Peyer's patch (tissue), 4 donors: Measurements from ENCODE around the gene TAMALIN.

Source experiments
- CTCF ChIP-seq, 6 experiments: fragments of 450-650 bp in 4 of 6; fragments of 200-600 bp in 2 of 6; sonication (generic) in 1 of 6; IDR thresholded peaks; one replicate each; pipeline ENCODE4 v1.5.1; 2017 to 2019; ENCODE audit warnings: antibody characterized with exemption in 6 of 6, mild to moderate bottlenecking in 3 of 6, moderate library complexity in 1 of 6
- POLR2A ChIP-seq, 2 donors: fragments of 450-650 bp; IDR thresholded peaks; one replicate each; pipeline ENCODE4 v1.5.1; 2017; ENCODE audit warnings: antibody characterized with exemption in 2 of 2, mild to moderate bottlenecking in 2 of 2, moderate library complexity in 2 of 2

- no peak for TF ChIP-seq CTCF (IDR thresholded peaks at IDR 0.05)
- TF ChIP-seq POLR2A (IDR thresholded peaks at IDR 0.05): no peak
Observed at GRCh38 chr12:51994539-51994820, 12.3 kb upstream of the TAMALIN start.
